ENCODE data around the gene SEMA5A.
"Not testable (repeated sequence)": the region's sequence is repeated elsewhere in the genome, so short reads cannot be mapped to it uniquely, and the experiment has no call there.

Gene SEMA5A

GRCh38 chr5:9440517-9440916 lies 105.4 kb downstream of the SEMA5A start:
- DNase-seq (ENCODE audit: low read depth in 2 of 2) = no peak

- DNase-seq (ENCODE audit: low read depth in 2 of 2) = no peak
Measured at GRCh38 chr5:9439531-9440292, 106.2 kb downstream of the SEMA5A start.

GRCh38 chr5:9438596-9439354 lies 107.1 kb downstream of the SEMA5A start:
- no peak for DNase-seq (ENCODE audit: low read depth in 2 of 2)

GRCh38 chr5:9437741-9438240 lies 108.1 kb downstream of the SEMA5A start:
- no peak for DNase-seq (ENCODE audit: low read depth in 2 of 2)

- DNase-seq (ENCODE audit: low read depth in 2 of 2) = no peak
Measured at GRCh38 chr5:9431496-9432258, 114.2 kb downstream of the SEMA5A start.

- no peak for DNase-seq (ENCODE audit: low read depth in 2 of 2)
Measured at GRCh38 chr5:9431151-9431495, 114.8 kb downstream of the SEMA5A start.

GRCh38 chr5:9430306-9430705 lies 115.6 kb downstream of the SEMA5A start:
- no peak for DNase-seq (ENCODE audit: low read depth in 2 of 2)

GRCh38 chr5:9429691-9430215 lies 116.1 kb downstream of the SEMA5A start:
- DNase-seq (ENCODE audit: low read depth in 2 of 2) = no peak

- DNase-seq (ENCODE audit: low read depth in 2 of 2) = no peak
Measured at GRCh38 chr5:9428272-9428671, 117.6 kb downstream of the SEMA5A start.

GRCh38 chr5:9425710-9426109 lies 120.2 kb downstream of the SEMA5A start:
- no peak for DNase-seq (ENCODE audit: low read depth in 2 of 2)

GRCh38 chr5:9423571-9423970 lies 122.3 kb downstream of the SEMA5A start:
- DNase-seq (ENCODE audit: low read depth in 2 of 2) = no peak

- no peak for DNase-seq (ENCODE audit: low read depth in 2 of 2)
Measured at GRCh38 chr5:9421884-9422283, 124.0 kb downstream of the SEMA5A start.

- no peak for DNase-seq (ENCODE audit: low read depth in 2 of 2)
Measured at GRCh38 chr5:9419794-9420193, 126.1 kb downstream of the SEMA5A start.

- DNase-seq (ENCODE audit: low read depth in 2 of 2) = no peak
Measured at GRCh38 chr5:9415566-9415965, 130.3 kb downstream of the SEMA5A start.

GRCh38 chr5:9415091-9415490 lies 130.8 kb downstream of the SEMA5A start:
- no peak for DNase-seq (ENCODE audit: low read depth in 2 of 2)

GRCh38 chr5:9411142-9411541 lies 134.7 kb downstream of the SEMA5A start:
- DNase-seq (ENCODE audit: low read depth in 2 of 2) = no peak

GRCh38 chr5:9409413-9409960 lies 136.4 kb downstream of the SEMA5A start:
- no peak for DNase-seq (ENCODE audit: low read depth in 2 of 2)

- no peak for DNase-seq (ENCODE audit: low read depth in 2 of 2)
Measured at GRCh38 chr5:9408964-9409363, 136.9 kb downstream of the SEMA5A start.

- no peak for DNase-seq (ENCODE audit: low read depth in 2 of 2)
Measured at GRCh38 chr5:9405196-9405754, 140.6 kb downstream of the SEMA5A start.

GRCh38 chr5:9401786-9402472 lies 143.9 kb downstream of the SEMA5A start:
- no peak for DNase-seq (ENCODE audit: low read depth in 2 of 2)

GRCh38 chr5:9399783-9400182 lies 146.1 kb downstream of the SEMA5A start:
- not testable (repeated sequence) for DNase-seq (ENCODE audit: low read depth in 2 of 2)
